ENCODE results near the gene TRIM65. TPM values are rescaled to one million over a fixed set of nuclear protein-coding genes. Genes with fewer than 3 reads are reported as not detected.

The TRIM65 gene
- total and polyA plus RNA-seq, 2 of the 13 experiments (the other 11 are each of a cell fraction or from before 2014, with no cell fraction given): 10.3 to 22.4 TPM

DNA sequence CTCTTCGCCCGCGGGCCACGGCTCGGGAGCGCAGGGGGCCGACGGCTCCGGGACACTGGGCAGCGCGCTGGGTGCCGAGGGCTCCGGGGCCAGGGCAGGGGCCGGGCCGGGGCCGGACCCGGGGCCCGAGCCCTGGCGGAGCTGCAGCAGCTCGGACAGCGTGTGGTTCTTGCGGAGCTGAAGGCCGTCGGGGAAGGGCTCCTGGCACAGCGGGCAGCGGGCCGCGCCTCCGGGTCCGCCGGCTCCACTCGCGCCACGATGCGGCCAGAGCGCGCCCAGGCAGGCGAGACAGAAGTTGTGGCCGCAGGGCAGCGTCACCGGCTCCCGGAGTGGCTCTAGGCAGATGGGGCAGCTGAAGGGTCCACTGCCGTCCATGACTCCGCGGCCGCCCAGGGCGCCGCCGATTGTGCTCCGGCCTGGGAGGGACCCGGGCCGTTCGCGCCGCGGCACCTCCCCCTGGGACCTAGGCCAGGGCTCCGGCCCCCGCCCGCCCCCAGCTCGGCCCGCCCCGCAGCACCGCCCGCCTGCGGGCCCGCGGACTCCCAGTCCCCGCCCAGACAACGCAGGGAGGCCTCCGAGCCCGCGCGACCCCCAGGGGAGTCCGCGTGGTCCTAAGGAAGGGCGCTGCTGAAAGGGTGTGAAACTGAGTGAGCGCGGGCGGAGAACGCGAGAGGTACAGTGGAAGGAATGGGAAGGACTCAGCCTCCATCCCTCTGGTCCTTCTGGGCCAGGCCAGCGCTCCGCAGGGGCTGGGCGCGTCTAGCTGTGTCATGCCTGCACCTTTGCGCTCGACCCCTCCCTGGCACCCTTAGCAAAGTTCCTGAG, 18.4 kb downstream of the TRIM65 start, which contains the start of gene TRIM47 (continued):
- TF ChIP-seq ZFP90 (CRISPR knock-in tag; IDR thresholded peaks at IDR 0.05; ENCODE audit: borderline replicate concordance): no peak
- TF ChIP-seq USF2 (IDR thresholded peaks at IDR 0.05; ENCODE audit: low read depth, low read length): no peak
- TF ChIP-seq USF2 (CRISPR knock-in tag; IDR thresholded peaks at IDR 0.05; ENCODE audit: borderline replicate concordance): no peak
- peak; percentile 33 for TF ChIP-seq FOSL2 (CRISPR knock-in tag; IDR thresholded peaks at IDR 0.05)
- TF ChIP-seq, protein P1, sequence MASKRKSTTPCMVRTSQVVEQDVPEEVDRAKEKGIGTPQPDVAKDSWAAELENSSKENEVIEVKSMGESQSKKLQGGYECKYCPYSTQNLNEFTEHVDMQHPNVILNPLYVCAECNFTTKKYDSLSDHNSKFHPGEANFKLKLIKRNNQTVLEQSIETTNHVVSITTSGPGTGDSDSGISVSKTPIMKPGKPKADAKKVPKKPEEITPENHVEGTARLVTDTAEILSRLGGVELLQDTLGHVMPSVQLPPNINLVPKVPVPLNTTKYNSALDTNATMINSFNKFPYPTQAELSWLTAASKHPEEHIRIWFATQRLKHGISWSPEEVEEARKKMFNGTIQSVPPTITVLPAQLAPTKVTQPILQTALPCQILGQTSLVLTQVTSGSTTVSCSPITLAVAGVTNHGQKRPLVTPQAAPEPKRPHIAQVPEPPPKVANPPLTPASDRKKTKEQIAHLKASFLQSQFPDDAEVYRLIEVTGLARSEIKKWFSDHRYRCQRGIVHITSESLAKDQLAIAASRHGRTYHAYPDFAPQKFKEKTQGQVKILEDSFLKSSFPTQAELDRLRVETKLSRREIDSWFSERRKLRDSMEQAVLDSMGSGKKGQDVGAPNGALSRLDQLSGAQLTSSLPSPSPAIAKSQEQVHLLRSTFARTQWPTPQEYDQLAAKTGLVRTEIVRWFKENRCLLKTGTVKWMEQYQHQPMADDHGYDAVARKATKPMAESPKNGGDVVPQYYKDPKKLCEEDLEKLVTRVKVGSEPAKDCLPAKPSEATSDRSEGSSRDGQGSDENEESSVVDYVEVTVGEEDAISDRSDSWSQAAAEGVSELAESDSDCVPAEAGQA (IDR thresholded peaks at IDR 0.05; ENCODE audit: low read depth): no peak
- TF ChIP-seq, protein P1 (CRISPR knock-in tag; IDR thresholded peaks at IDR 0.05; ENCODE audit: borderline replicate concordance): peak; percentile 7; the same call in 1 of the 2 replicates
- TF ChIP-seq ZNF17 (CRISPR knock-in tag; IDR thresholded peaks at IDR 0.05): no peak
- TF ChIP-seq CCAR2 (optimal IDR thresholded peaks at IDR 0.05; ENCODE audit: low read depth, low read length): no peak
- no peak for TF ChIP-seq GTF2F1 (IDR thresholded peaks at IDR 0.05; ENCODE audit: low read length)
- TF ChIP-seq, protein P2, sequence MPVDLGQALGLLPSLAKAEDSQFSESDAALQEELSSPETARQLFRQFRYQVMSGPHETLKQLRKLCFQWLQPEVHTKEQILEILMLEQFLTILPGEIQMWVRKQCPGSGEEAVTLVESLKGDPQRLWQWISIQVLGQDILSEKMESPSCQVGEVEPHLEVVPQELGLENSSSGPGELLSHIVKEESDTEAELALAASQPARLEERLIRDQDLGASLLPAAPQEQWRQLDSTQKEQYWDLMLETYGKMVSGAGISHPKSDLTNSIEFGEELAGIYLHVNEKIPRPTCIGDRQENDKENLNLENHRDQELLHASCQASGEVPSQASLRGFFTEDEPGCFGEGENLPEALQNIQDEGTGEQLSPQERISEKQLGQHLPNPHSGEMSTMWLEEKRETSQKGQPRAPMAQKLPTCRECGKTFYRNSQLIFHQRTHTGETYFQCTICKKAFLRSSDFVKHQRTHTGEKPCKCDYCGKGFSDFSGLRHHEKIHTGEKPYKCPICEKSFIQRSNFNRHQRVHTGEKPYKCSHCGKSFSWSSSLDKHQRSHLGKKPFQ (CRISPR knock-in tag; IDR thresholded peaks at IDR 0.05; ENCODE audit: insufficient replicate concordance): no peak
- TF ChIP-seq, protein P3, sequence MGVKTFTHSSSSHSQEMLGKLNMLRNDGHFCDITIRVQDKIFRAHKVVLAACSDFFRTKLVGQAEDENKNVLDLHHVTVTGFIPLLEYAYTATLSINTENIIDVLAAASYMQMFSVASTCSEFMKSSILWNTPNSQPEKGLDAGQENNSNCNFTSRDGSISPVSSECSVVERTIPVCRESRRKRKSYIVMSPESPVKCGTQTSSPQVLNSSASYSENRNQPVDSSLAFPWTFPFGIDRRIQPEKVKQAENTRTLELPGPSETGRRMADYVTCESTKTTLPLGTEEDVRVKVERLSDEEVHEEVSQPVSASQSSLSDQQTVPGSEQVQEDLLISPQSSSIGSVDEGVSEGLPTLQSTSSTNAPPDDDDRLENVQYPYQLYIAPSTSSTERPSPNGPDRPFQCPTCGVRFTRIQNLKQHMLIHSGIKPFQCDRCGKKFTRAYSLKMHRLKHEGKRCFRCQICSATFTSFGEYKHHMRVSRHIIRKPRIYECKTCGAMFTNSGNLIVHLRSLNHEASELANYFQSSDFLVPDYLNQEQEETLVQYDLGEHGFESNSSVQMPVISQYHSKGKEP (CRISPR knock-in tag; IDR thresholded peaks at IDR 0.05): peak; percentile 82; the same call in 1 of the 2 replicates
- no peak for TF ChIP-seq SMARCE1 (IDR thresholded peaks at IDR 0.05; ENCODE audit: borderline replicate concordance)
- TF ChIP-seq ZNF333 (CRISPR knock-in tag; IDR thresholded peaks at IDR 0.05; ENCODE audit: borderline replicate concordance): 0 out of 2 replicates have a peak, but pooled peaks have one; percentile 69
- peak; percentile 96; the same call in 1 of the 2 replicates for TF ChIP-seq HES4 (CRISPR knock-in tag; IDR thresholded peaks at IDR 0.05; ENCODE audit: borderline replicate concordance)
- peak; percentile 94 for TF ChIP-seq KDM2A (CRISPR knock-in tag; IDR thresholded peaks at IDR 0.05; ENCODE audit: borderline replicate concordance, low read depth)
- no peak for TF ChIP-seq ATM (IDR thresholded peaks at IDR 0.05; ENCODE audit: borderline replicate concordance)
- no peak for TF ChIP-seq ZNF839 (CRISPR knock-in tag; IDR thresholded peaks at IDR 0.05; ENCODE audit: borderline replicate concordance)

All from HepG2 (cell line).